Cerebellar nuclear complex (tissue), 1 donor: ENCODE data around the gene EIF2B1.
A peak's percentile ranks its signal among the peaks of the same experiment; 100 is the strongest.
"Not testable (repeated sequence)": the region's sequence is repeated elsewhere in the genome, so short reads cannot be mapped to it uniquely, and the experiment has no call there.

Experiments used
- DNase-seq, 2 experiments: peaks; one replicate each; lab custom pipeline; 2025; lab: John Stamatoyannopoulos, UW

The EIF2B1 gene

GRCh38 chr12:123617580-123617979 is 15.9 kb downstream of the EIF2B1 start:
- no peak for DNase-seq

DNA sequence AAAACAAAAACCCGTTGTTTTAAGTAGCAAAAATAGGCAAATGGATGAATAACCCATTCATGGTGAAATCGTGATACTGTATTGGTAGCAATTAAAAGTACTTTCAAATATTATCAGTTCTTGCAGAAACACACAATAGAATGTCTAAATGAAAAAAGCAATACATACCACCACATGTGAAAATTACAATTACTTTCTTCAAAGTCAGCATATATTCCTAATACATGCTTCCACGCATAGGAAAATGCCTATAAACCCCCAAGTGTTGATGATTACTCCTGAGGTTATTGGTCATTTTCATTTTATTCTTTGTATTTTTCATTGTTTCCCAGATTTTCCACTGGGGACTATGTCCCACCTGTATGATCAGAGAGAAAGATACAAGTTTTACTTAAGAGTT is 16.3 kb downstream of the EIF2B1 start:
- DNase-seq, result no peak

- DNase-seq, result no peak
Measured at GRCh38 chr12:123614531-123614930, 19.0 kb downstream of the EIF2B1 start.

DNA sequence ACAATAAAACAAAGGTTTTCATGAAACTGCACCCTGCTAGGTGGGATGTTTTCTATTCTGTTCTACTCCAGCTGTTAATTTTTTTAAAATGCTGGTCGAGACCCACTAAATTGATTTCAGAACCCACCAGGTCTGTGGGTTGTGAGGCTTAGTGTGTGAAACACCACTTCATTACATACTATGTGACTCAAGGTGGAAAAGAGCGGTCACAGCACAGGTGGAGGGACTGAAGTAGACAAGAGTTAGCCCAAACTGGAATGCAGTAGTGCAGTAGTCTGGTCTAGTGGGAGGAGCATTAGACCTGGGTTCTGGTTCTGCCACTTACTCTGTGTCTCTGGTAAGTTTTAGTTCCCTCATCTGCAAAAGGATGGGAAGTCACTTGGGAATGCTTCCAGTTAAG is 19.4 kb downstream of the EIF2B1 start:
- DNase-seq, result no peak

GRCh38 chr12:123608182-123608581 is 25.3 kb downstream of the EIF2B1 start:
- no peak for DNase-seq

DNA sequence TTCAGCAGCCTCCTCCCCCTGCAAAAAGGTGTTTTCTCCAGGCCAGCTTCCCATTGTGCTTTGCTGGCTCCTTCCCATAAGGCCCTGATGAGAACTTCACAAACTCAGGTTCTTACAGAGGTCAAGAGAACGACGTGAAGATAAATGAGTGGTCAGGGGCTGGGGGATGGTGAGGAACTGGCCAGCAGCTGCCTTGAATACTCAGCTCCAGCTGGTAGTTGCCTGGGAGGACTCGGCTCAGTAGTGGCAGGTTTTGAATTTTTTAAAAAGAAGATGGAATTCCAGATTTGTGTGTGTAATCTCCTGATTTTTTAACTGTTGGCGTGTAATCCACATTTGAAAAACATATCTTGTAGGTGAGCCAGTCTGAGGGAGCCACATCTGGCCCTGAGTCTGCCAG is 25.7 kb downstream of the EIF2B1 start:
- no peak for DNase-seq

DNA sequence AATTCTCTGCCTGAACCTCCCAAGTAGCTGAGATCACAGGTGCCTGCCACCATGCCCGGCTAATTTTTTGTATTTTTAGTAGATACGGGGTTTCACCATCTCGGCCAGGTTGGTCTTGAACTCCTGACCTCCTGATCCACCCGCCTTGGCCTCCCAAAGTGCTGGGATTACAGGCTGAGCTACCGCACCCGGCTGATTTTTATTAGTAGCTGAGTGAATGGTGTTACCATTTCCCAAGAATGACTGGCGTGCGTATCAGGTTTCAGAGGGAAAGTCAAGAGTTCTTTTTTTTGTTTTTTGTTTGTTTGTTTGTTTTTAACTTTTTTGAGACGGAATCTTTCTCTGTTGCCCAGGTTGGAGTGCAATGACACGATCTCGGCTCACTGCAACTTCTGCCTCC is 30.0 kb downstream of the EIF2B1 start:
- DNase-seq, result not testable (repeated sequence)

- no peak for DNase-seq
Measured at GRCh38 chr12:123602651-123603195, 30.8 kb downstream of the EIF2B1 start.

- peak in 1 of 2 experiments; percentile 65 for DNase-seq
Measured at GRCh38 chr12:123601602-123602489, 31.6 kb downstream of the EIF2B1 start, which contains the start of gene DDX55. TSS of gene DDX55 (plus strand) at chr12:123602099. CDS start at chr12:123602149, 50 bp downstream.

GRCh38 chr12:123599721-123600120 is 33.8 kb downstream of the EIF2B1 start:
- no peak for DNase-seq

DNA sequence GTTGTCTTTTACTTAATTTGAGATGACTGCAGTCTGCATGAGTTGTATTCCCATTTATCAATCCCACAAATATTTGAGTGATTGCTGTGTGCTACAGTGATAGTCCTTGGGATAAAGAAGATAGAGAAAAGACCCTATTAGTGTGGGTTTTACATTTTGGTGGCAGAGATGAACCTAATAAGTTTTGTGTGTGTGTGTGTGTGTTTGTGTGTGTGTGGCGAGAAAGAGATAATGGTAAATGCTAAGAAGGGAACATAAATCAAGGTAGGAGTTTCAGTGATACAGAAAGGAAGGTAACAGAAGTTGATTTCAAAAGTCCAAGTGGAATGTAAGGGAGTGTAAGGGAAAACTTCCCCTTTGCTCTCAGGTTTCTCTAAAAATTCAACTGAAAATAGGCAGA is 34.2 kb downstream of the EIF2B1 start:
- no peak for DNase-seq

GRCh38 chr12:123598522-123598921 is 35.0 kb downstream of the EIF2B1 start:
- no peak for DNase-seq

DNA sequence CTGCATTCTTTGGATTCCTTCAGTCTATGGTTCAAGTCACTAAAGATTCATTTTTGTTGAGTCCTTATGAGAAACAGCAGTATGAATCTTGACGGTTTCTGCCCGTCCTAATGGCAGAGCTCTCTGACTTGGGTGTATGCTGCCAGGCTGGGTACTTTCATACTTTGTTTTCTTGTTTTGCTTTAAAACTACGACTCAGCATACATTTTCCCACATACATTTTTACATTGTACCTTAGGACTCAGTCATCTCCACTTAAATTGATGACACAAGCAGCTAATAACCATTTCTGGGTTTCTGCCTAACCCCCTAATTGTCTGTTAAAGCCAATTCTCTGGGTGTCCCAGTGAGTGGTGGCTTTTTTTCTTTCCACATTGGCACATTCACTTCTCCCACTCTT is 36.4 kb downstream of the EIF2B1 start:
- DNase-seq, result no peak

DNA sequence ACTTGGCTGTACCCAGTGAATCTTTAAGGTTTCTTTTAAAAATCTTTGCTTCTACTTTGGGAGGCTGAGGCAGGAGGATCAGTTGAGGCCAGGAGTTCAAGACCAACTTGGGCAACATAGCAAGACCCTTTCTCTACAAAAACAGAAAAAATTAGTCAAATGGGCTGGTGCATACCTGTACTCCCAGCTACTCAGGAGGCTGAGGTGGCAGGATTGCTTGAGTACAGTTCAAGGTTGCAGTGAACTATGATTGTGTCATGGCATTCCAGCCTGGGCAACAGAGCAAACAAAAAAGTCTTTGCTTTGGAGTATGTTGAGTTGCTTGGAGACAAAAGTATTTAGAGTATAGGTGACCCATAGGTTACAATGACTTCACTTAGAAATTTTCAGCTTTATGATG is 37.8 kb downstream of the EIF2B1 start:
- DNase-seq, result no peak

DNA sequence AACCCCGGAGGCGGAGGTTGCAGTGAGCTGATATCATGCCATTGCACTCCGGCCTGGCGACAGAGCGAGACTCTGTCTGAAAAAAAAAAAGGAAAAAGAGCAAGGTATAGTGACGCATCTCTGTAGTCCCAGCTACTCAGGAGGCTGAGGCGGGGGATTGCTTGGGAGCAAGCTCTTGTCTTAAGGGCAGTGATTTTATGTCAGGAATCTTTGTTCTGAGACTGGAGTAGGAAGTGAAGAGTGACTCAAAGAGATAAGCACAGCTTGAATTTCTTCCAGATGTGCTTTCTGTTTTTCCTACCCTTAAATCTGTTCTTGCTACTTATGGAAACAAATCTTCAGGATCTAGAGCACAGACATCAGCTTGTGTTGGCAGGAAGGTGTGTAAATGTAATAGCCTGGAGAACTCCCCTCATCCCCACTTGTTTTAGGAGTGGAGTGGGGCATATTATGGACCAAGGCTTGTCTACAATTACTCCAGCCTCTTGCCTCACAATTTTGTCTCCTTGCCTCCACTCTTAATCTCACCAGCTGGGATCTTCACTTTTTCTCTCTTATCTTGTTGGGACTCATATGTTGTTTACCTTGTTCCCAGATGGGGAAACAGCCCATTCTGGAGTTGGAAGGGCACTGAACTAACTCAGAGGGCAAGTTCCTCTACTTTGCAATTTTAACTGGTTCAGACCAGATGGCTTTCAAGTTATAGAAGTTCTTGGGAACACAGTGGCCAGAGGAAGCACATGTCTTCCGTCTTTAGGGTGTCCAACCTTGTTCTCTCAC is 41.6 kb downstream of the EIF2B1 start:
- DNase-seq, result no peak

- DNase-seq, result no peak
Measured at GRCh38 chr12:123580772-123581171, 52.7 kb downstream of the EIF2B1 start.

DNA sequence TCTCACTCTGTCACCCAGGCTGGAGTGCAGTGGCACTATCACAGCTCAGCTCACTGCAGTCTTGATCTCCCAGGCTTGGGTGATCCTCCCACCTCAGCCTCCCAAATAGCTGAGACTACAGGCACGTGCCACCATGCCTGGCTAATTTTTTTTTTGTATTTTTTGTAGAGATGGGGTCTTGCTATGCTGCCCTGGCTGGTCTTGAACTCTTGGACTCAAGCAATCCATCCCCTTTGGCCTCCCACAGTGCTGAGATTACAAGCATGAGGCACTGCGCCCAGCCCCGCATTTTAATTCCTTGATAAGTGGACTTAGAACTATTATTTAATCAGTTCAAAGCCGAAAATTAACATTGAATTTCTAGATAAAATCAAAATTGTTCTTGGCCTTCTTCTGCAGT is 54.7 kb downstream of the EIF2B1 start:
- not testable (repeated sequence) for DNase-seq

DNA sequence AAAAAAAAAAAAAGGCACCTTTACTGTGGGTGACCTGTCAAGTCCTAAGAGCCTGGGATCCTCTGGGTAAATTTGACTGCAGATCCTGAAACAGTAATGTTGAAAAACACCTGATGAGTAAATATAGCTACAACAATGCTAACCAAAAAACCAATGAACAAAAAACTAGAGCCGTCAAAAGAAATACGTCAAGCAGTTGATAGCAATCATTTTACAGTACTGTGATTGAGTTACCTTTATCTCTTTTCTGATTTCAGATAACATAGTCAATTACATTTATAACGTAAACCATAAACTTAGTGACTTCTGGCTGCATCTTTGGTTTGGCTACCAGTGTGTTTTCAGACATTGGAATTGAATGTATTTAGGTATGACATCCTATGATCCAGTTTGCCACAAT is 55.2 kb downstream of the EIF2B1 start:
- no peak for DNase-seq

DNA sequence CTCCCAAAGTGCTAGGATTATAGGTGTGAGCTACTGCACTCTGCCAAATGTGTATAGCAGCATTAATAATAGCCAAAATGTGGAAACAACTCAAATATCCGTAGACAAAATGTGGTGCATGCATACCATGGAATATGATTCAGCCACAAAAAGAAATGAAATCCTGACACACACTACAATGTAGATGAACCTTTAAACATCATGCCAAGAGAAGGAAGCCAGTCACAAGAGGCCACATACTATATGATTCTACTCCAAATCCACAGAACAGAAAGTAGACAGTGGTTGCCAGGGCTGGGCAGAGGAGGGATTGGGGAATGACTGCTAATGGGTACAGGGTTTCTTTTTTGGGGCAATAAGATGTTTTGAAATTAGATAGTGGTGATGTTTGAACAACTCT is 56.9 kb downstream of the EIF2B1 start:
- DNase-seq, result no peak

DNA sequence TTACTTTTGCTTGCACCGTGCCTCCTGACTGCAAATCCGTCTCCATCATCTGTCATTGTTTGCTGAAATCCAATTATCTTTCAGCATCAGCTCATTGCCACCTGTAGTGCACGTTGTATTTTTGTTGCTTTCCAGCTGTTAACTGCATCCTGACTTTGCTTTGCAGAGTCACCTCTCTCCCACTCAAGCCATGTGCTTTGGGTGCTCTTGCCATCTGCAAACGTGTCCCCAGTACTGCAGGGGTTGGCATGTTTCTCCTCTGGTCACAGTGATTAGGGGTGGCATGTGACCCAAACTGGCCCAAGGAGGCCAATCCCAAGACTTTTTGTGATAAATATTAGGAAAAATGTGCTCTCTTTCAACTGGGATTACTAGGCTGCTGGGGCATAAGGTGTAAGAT is 59.6 kb downstream of the EIF2B1 start:
- DNase-seq, result no peak

GRCh38 chr12:123572391-123572790 is 61.1 kb downstream of the EIF2B1 start:
- no peak for DNase-seq

DNA sequence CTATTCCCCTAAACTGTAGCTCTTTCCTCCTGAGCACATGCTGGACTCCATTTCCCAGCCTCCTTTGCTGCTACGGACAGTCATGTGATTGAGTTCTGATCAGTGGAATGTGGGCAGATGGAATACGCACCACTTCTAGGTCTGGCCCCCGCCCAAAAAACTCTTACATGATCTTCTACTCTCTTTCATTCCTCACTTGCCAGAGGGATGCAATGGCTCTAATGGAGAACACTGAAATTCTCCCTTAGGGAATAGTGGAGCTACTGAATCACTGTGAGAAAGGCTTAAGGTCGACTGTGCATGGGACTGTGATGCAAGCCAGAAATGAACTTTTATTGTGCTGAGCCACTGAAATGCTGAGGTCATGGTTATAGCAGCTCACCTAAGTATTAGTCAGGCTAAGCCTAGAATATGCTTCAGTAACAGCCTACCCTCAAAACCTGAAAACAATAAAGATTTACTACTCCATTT is 62.1 kb downstream of the EIF2B1 start:
- DNase-seq, result no peak
